T-cell (primary cell): ENCODE measurements around the gene POMGNT1. TPM values are rescaled to one million over a fixed set of nuclear protein-coding genes. Genes with fewer than 3 reads are reported as not detected.
"Not testable (repeated sequence)": the region's sequence is repeated elsewhere in the genome, so short reads cannot be mapped to it uniquely, and the experiment has no call there.

ENCODE experiments used
- ATAC-seq, 4 experiments: fragments of 200-7000 bp in 3 of 4; fragments of 150-1000 bp in 1 of 4; cut with Tn5 transposase; replicated peaks in 1 of 4; 1 replicate in 3 of 4; 2 replicates in 1 of 4; pipeline ENCODE4 v1.10.0; 2021; ENCODE audit warnings: moderate library complexity in 3 of 4, mild to moderate bottlenecking in 2 of 4, moderate number of reproducible peaks in 1 of 4
- CTCF ChIA-PET, 2 donors: fragments of 300-600 bp; sonication (Branson Sonifier 250); formaldehyde crosslinking; loops; one replicate each; lab custom pipeline; 2022; ENCODE audit warnings: antibody characterized with exemption in 2 of 2; lab: Charles Lee
- POLR2A ChIA-PET, 2 donors: fragments of 300-600 bp; sonication (Branson Sonifier 250); formaldehyde crosslinking; loops; one replicate each; lab custom pipeline; 2022; ENCODE audit warnings: antibody characterized with exemption in 2 of 2; lab: Charles Lee
- DNase-seq, 35 experiments: peaks; one replicate each; pipeline versions ENCODE4 v3.0.0 to v3.0.0-alpha.2; 2013 to 2023
- H3K27ac ChIP-seq: one replicate; pipeline ENCODE4 v1.5.1; 2013; ENCODE audit warnings: low read length
- H3K27me3 ChIP-seq, 2 experiments: replicated peaks in 1 of 2; 1 replicate in 1 of 2; 2 replicates in 1 of 2; pipeline versions ENCODE4 v1.6.1 to v1.7.0; 2013; ENCODE audit warnings: low read length in 1 of 2, mixed read lengths in 1 of 2; ENCODE audit not compliant: control insufficient read depth in 2 of 2, insufficient read depth in 2 of 2; ENCODE audit errors: extremely low read depth in 1 of 2
- H3K36me3 ChIP-seq, 2 donors: 1 replicate in 1 of 2; 2 replicates in 1 of 2; pipeline versions ENCODE4 v1.6.1 to v1.7.0; 2013; ENCODE audit warnings: low read length in 1 of 2; ENCODE audit not compliant: control insufficient read depth in 2 of 2, insufficient read depth in 1 of 2; ENCODE audit errors: extremely low read depth in 1 of 2
- H3K4me1 ChIP-seq, 2 experiments: 1 replicate in 1 of 2; 2 replicates in 1 of 2; pipeline versions ENCODE4 v1.6.1 to v1.7.0; 2013; ENCODE audit warnings: low read length in 2 of 2, mixed read lengths in 1 of 2; ENCODE audit not compliant: insufficient read depth in 2 of 2, control insufficient read depth in 1 of 2; ENCODE audit errors: extremely low read depth in 1 of 2
- H3K4me3 ChIP-seq, 2 donors: 1 replicate in 1 of 2; 2 replicates in 1 of 2; pipeline versions ENCODE4 v1.5.1 to v1.7.0; 2013; ENCODE audit warnings: mild to moderate bottlenecking in 2 of 2, low read length in 1 of 2, moderate library complexity in 1 of 2; ENCODE audit not compliant: control insufficient read depth in 1 of 2; ENCODE audit errors: extremely low read depth in 1 of 2
- H3K9me3 ChIP-seq: 2 replicates; pipeline ENCODE4 v1.7.0; 2013
- H3K27ac Mint-ChIP-seq, 2 donors: one replicate each; pipeline ENCODE4 v1.8.0; 2020 to 2021; ENCODE audit warnings: mild to moderate bottlenecking in 2 of 2, mixed read lengths in 2 of 2
- H3K27me3 Mint-ChIP-seq, 2 donors: one replicate each; pipeline ENCODE4 v1.8.0; 2021 to 2022; ENCODE audit warnings: mixed read lengths in 2 of 2
- H3K36me3 Mint-ChIP-seq: one replicate; pipeline ENCODE4 v1.8.0; 2021; ENCODE audit warnings: mixed read lengths
- H3K4me1 Mint-ChIP-seq, 3 donors: one replicate each; pipeline ENCODE4 v1.8.0; 2020 to 2022; ENCODE audit warnings: mixed read lengths in 3 of 3, mild to moderate bottlenecking in 1 of 3
- H3K4me3 Mint-ChIP-seq, 3 donors: one replicate each; pipeline ENCODE4 v1.8.0; 2020 to 2022; ENCODE audit warnings: mild to moderate bottlenecking in 3 of 3, mixed read lengths in 3 of 3, moderate library complexity in 3 of 3
- H3K9me3 Mint-ChIP-seq, 3 donors: one replicate each; pipeline ENCODE4 v1.8.0; 2020 to 2022; ENCODE audit warnings: mixed read lengths in 3 of 3
- WGBS: methylation state at CpG from one replicate; pipeline ENCODE4 v1.1.5; 2013; ENCODE audit warnings: missing lambda C conversion rate; ENCODE audit not compliant: insufficient coverage; 5-methylcytosine and 5-hydroxymethylcytosine counted together
- total RNA-seq, 35 experiments: library from RNA in 6 of 35; stranded (reverse) in 6 of 35; fragments of 120-200 nt in 1 of 35; gene quantifications; one replicate each; pipeline versions ENCODE4 v1.2.1 to v1.2.4 and lab custom pipeline; 2013 to 2026

POMGNT1 gene
- total RNA-seq, 5 donors from 2014 or later (not counting 1 experiment from before 2014, with no cell fraction given) = 38.0 to 49.6 (median 42.2) TPM

DNA sequence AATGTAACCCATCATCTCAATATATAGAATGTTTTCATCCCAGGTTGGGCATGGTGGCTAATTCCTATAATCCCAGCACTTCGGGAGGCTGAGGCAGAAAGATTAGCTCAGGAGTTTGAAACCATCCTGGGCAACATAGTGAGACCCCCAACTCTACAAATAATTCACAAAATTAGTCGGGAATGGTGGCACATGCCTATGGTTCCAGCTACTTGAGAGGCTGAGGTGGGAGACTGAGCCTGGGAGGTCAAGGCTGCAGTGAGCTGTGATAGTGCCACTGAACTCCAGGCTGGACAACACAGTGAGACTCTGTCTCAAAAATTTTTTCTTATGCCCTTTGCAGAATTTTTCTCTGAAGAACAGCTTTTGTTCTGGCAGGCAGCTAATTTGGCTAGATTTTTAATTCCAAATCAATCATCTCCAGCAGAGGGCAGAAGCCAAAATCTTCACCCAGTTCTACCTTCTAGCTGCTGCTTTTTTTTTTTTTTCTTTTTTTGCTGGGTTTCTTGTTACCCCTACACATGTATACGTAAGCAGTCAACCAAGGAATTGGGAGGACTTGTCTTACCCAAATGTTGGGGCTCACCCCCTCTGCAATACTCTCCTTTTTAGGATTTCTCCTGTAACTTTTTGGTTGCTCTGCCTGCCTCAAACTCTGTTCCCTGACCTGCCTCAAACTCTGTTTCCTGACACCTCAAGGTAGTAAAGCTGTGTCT is 46.6 kb upstream of the POMGNT1 start:
- no peaks in the 10 kb centered on the region for H3K9me3 Mint-ChIP-seq
- no peak overlapping the region for H3K4me3 ChIP-seq
- no peaks in the 10 kb centered on the region for H3K9me3 ChIP-seq
- peak in 6 of 35 experiments; percentile 2 to 52 (median 14) for DNase-seq
- no peaks in the 10 kb centered on the region for H3K27me3 ChIP-seq
- H3K27ac ChIP-seq = no peak overlapping the region
- no peak for ATAC-seq
- 100% methylated on average over 1 of the region's 3 CpGs for WGBS
- no peaks in the 10 kb centered on the region for H3K36me3 Mint-ChIP-seq
- peaks cover 12 to 18% (median 17%) of the 10 kb centered on the region in 3 donors for H3K4me1 Mint-ChIP-seq
- POLR2A ChIA-PET = interaction anchor here in 1 of 2 donors (0.6 kb wide), 1 partner anchor 46 kb away, joined by 8 read pairs; no protein-coding TSS in a partner anchor
- H3K4me3 Mint-ChIP-seq = no peak overlapping the region
- H3K36me3 ChIP-seq = no peaks in the 10 kb centered on the region
- peaks cover 5 to 20% of the 10 kb centered on the region in 2 experiments for H3K4me1 ChIP-seq
- no peaks in the 10 kb centered on the region for H3K27me3 Mint-ChIP-seq
- H3K27ac Mint-ChIP-seq = no peak overlapping the region
- CTCF ChIA-PET = interaction anchor here (0.5 to 1.5 kb wide), 10 partner anchors 10 to 1903 kb away, joined by 3 to 18 read pairs (median 4); partner anchors contain the start of gene LRRC41 (in 1 of the 2)

DNA sequence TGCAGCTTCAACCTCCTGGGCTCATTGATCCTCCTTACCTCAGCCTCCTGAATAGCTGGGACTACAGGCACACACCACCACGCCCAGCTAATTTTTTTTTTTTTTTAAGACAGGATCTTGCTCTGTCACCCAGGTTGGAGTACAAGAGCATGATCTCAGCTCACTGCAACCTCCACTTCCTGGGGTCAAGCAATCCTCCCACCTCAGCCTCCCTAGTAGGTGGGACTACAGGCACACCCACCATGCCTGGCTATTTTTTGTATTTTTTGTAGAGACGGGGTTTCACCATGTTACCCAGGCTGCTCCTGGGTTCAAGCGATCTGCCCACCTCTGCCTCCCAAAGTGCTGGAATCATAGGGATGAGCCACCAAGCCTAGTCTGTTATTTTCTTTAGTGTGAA is 45.6 kb upstream of the POMGNT1 start:
- 83% methylated on average over 1 of the region's 3 CpGs for WGBS
- H3K36me3 ChIP-seq, H3K4me3 ChIP-seq, H3K27ac ChIP-seq, H3K27me3 ChIP-seq, H3K4me3 Mint-ChIP-seq, H3K36me3 Mint-ChIP-seq, H3K9me3 Mint-ChIP-seq, H3K27me3 Mint-ChIP-seq, ATAC-seq, POLR2A ChIA-PET, H3K9me3 ChIP-seq, H3K27ac Mint-ChIP-seq, DNase-seq: not testable (repeated sequence)
- CTCF ChIA-PET = interaction anchor here (0.6 to 1.4 kb wide), 3 partner anchors 42 to 103 kb away, joined by 3 to 7 read pairs (median 4); no protein-coding TSS in a partner anchor
- H3K4me1 Mint-ChIP-seq = peaks cover 12 to 18% (median 17%) of the 10 kb centered on the region in 3 donors
- peaks cover 5 to 20% of the 10 kb centered on the region in 2 experiments for H3K4me1 ChIP-seq

DNA sequence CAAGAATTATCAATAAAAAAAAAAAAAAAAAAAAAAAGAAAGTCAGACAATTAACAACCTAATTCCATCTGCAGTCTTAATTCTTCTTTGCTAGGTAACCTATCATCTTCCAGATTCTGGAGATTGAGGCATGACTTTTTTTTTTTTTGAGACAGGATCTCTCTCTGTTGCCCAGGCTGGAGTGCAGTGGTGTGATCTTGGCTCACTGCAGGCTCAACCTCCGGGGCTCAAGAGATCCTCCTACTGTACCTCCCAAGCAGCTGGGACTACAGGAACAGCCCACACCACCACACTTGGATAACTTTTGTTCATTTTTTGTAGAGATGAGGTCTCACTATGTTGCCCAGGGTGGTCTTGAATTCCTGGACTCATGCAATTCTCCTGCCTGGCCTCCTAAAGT is 44.7 kb upstream of the POMGNT1 start:
- no peak for DNase-seq
- H3K36me3 Mint-ChIP-seq = no peaks in the 10 kb centered on the region
- no peak overlapping the region for H3K27ac Mint-ChIP-seq
- Histone ChIP-seq H3K4me3 (no peak overlapping the region), H3K27me3 (no peaks in the 10 kb centered on the region), H3K9me3 (no peaks in the 10 kb centered on the region), H3K27ac (no peak overlapping the region), H3K36me3 (no peaks in the 10 kb centered on the region), H3K4me1 (peaks cover 5 to 16% of the 10 kb centered on the region in 2 experiments)
- CTCF ChIA-PET = interaction anchor here in 1 of 2 donors (0.5 kb wide), 1 partner anchor 441 kb away, joined by 3 read pairs; no protein-coding TSS in a partner anchor
- no CpG with 5 or more reads among the region's 1 CpG for WGBS
- ATAC-seq = no peak
- peaks cover 0 to 5% (median 0%) of the 10 kb centered on the region in 3 donors for H3K9me3 Mint-ChIP-seq
- no peaks in the 10 kb centered on the region for H3K27me3 Mint-ChIP-seq
- peaks cover 12 to 13% (median 13%) of the 10 kb centered on the region in 3 donors for H3K4me1 Mint-ChIP-seq
- H3K4me3 Mint-ChIP-seq = no peak overlapping the region
- POLR2A ChIA-PET = no interaction called here

GRCh38 chr1:46241733-46242132 is 43.5 kb upstream of the POMGNT1 start:
- not testable (repeated sequence) for DNase-seq

GRCh38 chr1:46238865-46239264 is 40.6 kb upstream of the POMGNT1 start:
- H3K27ac Mint-ChIP-seq, H3K36me3 ChIP-seq, H3K4me1 ChIP-seq, H3K36me3 Mint-ChIP-seq, H3K27ac ChIP-seq, CTCF ChIA-PET, ATAC-seq, H3K9me3 ChIP-seq, DNase-seq, H3K9me3 Mint-ChIP-seq, POLR2A ChIA-PET, H3K4me3 ChIP-seq, H3K4me3 Mint-ChIP-seq, H3K27me3 Mint-ChIP-seq, H3K27me3 ChIP-seq, H3K4me1 Mint-ChIP-seq: not testable (repeated sequence)
- no CpG with 5 or more reads among the region's 1 CpG for WGBS

More at GRCh38 chr1:46241733-46242132, 43.5 kb upstream of the POMGNT1 start:
- H3K9me3 ChIP-seq, H3K4me3 Mint-ChIP-seq, H3K27me3 ChIP-seq, H3K27ac ChIP-seq, H3K4me1 ChIP-seq, H3K27ac Mint-ChIP-seq, H3K9me3 Mint-ChIP-seq, H3K36me3 Mint-ChIP-seq, CTCF ChIA-PET, H3K36me3 ChIP-seq, POLR2A ChIA-PET, ATAC-seq, H3K4me3 ChIP-seq, H3K27me3 Mint-ChIP-seq, H3K4me1 Mint-ChIP-seq: not testable (repeated sequence)
- no CpG with 5 or more reads among the region's 38 CpGs for WGBS

- H3K27me3 ChIP-seq = peaks cover 0 to 6% of the 10 kb centered on the region in 2 experiments
- ATAC-seq (no peak), DNase-seq (no peak)
- H3K4me3 ChIP-seq = no peak overlapping the region
- H3K4me1 ChIP-seq = no peaks in the 10 kb centered on the region
- ChIA-PET CTCF (interaction anchor here in 1 of 2 donors (0.5 kb wide), 1 partner anchor 266 kb away, joined by 3 read pairs; no protein-coding TSS in a partner anchor), POLR2A (no interaction called here)
- Mint-ChIP-seq H3K36me3 (no peaks in the 10 kb centered on the region), H3K27ac (no peak overlapping the region), H3K4me1 (no peaks in the 10 kb centered on the region), H3K9me3 (peaks cover 0 to 5% (median 0%) of the 10 kb centered on the region in 3 donors), H3K27me3 (no peaks in the 10 kb centered on the region), H3K4me3 (no peak overlapping the region)
- no peak overlapping the region for H3K27ac ChIP-seq
- no peaks in the 10 kb centered on the region for H3K36me3 ChIP-seq
- no CpG with 5 or more reads among the region's 4 CpGs for WGBS
- H3K9me3 ChIP-seq = no peaks in the 10 kb centered on the region
Observed at GRCh38 chr1:46236882-46237281, 38.6 kb upstream of the POMGNT1 start.
